SIG-M5 (cell line): ENCODE measurements around the gene LMTK2.

Source experiments
- DNase-seq: peaks from one replicate; lab custom pipeline; 2025; lab: John Stamatoyannopoulos, UW

Gene LMTK2

GRCh38 chr7:98137134-98137825 is 30.6 kb downstream of the LMTK2 start:
- no peak for DNase-seq

DNA sequence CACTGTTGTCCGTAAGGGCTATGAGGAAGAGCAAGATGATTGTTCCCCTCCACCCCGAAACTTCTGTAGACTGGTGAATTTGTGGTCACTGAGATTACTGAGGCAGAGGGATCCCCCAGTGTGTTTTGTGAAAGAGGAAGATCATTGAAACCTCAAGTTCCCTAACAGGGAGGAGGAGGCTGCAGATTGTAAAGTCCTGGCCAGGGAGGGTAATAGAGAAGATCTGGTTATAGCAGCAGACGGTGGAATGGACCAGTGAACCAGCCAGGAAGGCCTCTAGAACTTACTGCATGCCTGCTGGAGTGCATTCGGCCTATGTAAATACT is 31.1 kb downstream of the LMTK2 start:
- DNase-seq = peak; percentile 75

DNA sequence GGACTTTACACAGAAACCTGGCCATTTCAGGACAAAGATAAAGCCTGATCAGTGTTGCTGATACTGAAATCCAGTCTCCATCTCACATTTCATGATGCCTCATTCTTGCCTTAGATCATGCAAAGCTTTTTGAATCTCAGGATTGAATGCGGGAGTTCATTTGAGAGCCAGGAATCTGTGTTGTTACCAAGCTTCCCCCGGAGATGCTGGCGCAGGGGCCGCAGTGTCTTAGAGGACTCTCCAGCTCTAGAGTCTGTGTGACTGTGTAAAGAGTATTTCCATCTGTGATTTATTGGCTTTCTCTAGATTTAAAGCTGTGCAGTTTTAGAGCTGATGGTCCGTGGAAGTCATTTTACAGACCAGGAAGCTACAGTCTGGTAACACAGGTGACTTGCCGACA is 32.0 kb downstream of the LMTK2 start:
- no peak for DNase-seq

GRCh38 chr7:98142658-98143057 is 36.0 kb downstream of the LMTK2 start:
- DNase-seq = no peak

DNA sequence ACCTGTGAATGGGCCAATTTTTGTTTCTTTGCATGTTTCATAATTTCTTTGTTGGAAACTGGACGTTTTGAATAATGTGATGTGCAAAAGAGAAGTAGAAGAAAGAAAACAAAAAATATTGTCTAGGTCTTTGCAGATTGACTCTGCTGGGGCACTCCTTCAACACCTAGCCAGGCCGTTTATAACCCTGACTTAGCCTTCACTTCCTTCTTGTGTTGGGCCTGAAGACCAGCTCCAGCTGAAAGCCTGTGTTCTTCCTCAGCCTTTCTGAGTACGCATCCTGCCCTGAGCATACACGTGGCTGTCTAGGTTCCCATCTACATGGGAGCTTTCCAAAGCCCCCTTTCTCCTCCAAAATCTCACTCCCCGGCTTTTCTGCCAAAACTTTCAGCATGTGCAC is 41.9 kb downstream of the LMTK2 start:
- DNase-seq = no peak

DNA sequence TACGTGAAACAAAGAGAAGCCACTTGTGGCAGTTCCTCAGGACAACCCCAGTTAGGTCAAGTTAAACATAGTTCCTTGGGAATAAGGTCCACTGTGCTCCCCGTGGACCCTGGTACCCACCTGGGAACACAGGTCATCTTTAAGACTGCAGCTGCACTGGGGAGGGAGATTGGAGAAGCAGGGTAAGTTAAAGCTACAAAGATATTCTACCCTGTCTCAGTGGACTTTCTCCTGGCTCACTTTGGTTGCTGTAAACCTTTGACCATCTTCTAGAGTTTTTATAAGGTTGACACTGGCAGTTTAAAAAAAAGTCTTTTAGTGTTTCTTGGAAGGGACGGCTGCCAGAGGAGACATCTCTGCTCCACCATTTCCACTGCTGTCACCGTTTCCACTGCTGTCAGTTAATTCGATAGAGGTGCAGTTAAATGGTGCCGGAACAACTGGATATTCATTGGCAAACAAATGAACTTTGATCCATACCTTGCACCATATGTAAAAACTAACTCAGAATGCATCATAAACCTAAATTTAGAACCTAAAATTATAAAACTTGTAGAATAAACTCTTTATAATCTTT is 42.5 kb downstream of the LMTK2 start:
- DNase-seq = no peak

DNA sequence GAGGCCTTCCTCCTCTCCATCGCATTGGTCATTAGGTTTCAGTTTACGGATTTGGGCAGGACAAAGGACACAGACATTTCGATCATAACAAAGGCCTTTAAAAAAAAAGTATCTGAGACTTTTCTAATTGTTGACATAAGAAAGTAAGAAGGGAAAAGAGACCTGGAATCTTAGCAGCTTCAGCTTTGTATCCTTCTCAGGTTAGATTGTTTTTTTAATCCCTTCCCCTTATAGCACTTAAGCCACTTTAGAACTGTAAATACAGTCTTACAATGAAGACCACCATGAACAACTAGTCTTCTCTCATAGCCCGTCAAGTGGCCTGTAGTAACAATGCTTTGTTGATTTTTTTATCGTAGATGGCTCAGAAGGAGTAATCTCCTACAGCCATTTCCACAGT is 45.2 kb downstream of the LMTK2 start:
- no peak for DNase-seq

GRCh38 chr7:98156700-98157099 is 50.0 kb downstream of the LMTK2 start:
- DNase-seq = no peak

DNA sequence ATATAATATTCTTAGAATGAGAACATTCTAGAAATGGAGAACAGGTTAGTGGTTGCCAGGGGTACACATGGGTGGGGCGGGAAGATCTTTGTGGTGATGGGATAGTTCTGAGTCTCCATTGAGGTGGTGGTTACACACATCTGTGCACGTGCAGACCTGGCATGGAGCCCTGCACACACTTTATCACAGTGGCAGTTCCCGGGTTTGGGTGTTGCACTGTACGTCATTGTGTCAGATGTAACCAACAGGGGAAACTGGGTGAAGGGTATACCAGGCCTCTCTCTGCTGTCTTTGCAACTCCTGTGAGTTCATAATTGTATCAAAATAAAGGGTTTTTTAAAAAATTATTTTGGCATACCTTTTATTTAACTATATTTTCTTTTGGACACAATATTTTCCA is 51.1 kb downstream of the LMTK2 start:
- DNase-seq = no peak

DNA sequence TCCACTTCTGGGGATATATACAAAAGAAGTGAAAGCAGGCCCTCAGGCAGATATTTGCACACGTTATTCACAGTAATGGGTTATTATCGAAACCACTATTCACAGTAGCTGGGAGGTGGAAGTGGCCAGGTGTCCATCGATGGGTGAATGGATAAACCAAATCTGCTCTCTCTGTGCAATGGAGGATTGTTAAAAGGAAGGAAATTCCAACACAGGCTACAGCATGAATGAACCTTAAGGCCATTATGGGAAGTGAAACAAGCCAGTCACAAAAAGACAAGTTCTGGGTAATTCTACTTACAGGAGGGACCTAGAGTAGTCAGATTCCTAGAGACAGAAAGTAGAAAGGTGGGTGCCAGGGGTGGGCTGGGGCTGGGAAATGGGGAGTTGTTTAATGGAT is 56.1 kb downstream of the LMTK2 start:
- DNase-seq = no peak

DNA sequence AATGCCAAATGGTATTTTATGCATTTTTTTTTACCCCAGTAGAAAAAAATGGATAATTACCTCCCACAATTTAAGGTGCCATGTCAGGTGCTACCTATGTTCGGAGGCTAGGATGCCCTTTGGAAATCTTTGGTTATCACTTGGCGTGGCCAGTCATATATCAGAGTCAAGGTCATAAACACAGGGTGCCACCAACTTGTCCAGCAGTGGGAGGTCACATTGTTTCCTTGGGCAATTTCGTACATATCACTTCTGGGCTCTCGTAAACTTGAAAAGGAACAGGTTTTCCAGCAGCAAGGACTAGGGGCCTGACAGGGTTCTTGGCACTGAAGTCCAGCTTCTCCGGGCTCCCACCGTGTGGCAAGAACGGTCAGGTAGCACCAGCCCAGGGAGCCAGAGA is 56.6 kb downstream of the LMTK2 start:
- no peak for DNase-seq

DNA sequence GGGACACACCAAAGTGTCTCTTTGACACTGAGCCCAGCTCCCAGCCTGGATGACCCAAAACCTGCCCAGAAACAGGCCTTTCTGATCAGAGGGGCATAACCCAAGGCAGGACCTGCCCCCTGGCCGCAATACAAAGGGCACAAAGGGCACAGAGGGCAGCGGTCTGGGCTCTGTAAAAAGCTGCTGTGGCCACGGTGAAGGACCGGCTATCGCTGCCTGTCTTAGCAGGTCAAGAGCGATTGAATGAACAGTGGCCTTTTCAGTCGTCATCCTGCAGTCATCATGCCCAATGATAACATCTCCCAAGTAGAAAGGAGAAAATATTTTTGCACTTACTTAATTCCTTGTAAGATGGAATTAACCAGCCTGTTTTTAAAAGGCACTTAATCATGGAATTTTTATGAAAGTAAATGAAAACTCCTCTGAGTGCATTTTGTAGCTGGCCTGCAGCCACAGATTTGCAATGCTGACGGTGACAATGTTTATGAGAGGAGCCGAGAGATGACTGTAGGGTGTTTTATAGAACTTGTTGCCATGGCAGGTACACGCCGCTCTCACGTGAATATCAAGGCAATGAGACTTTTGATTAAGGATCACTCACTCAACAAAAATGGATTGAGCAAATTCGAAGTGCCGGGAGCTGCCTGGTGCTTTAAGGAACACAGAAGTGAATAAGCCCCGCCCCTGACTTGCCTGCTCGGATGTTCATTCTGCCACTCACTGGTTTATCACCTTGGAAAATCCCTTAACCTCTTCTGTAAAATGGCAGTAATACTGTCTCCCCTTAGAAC is 57.2 kb downstream of the LMTK2 start:
- no peak for DNase-seq

DNA sequence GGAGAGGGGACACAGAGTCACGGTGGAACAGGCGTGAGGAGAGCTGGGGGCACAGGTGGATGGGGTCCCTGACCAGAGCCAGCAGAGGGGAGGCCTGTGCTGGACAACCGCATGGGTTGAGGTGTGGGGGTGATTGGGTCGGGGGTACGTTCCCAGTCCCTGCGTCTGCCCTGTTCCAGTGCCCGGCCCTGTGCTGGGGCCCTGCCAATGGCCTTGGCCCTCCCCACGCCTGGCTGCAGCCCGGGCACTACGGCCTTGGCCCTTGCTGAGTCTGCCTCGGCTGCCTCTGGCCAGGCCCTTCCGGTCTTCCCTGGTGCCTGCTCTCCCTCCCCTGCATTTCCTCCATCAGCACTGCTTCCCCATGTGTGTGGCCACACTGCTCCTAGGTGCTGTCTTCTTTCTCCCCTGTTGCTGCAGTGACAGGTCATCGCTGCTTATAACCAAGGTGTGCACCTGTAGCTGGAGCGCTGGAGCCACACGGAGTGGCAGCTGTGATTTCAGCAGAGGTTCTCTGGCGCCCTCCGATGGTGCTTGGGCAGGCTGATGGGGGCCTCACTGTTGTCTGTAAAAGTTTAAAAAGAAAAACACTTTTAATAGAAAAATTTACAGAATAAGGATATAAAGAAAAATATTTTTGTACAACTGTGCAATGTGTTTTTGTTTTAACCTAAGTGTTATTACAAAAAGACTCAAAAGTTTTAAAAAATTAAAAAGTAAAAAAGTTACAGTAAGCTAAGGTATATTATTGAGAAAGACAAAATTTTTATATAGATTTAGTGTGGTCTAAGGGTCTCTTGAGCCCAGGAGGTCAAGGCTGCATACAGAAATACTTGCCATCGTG is 59.4 kb downstream of the LMTK2 start:
- no peak for DNase-seq

DNA sequence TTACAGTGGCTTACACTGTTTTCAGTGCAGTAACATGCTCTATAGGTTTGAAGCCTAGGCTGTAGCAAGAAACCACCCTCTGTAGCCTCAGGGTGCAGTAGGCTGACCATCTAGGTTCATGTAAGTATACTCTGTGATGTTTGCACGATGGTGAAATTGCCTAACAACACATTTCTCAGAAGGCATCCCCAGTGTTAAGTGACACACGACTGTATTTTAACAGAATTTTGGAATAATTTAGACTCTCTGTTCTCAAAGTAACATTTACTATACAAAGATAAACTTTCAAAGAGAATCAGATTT is 60.0 kb downstream of the LMTK2 start:
- no peak for DNase-seq

DNA sequence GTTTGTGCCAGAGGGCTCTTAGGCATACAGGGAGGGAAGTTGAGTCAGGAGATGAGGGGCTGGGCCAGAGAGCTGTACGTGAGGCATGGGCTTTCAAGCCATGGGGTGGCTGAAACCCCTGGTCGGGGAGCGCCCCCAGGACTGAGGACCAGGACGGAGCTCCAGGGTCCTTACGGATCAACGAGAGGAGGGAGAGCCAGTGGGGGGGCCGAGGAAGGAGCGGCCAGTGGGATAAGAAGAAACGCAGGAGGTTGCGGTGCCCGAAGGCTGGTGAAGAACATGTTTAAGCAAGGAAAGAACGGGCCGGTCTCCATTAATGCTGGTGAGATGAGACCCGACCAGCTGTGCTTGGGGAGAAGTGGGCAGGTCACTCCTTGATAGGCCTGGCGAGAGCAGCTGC is 61.0 kb downstream of the LMTK2 start:
- no peak for DNase-seq

DNA sequence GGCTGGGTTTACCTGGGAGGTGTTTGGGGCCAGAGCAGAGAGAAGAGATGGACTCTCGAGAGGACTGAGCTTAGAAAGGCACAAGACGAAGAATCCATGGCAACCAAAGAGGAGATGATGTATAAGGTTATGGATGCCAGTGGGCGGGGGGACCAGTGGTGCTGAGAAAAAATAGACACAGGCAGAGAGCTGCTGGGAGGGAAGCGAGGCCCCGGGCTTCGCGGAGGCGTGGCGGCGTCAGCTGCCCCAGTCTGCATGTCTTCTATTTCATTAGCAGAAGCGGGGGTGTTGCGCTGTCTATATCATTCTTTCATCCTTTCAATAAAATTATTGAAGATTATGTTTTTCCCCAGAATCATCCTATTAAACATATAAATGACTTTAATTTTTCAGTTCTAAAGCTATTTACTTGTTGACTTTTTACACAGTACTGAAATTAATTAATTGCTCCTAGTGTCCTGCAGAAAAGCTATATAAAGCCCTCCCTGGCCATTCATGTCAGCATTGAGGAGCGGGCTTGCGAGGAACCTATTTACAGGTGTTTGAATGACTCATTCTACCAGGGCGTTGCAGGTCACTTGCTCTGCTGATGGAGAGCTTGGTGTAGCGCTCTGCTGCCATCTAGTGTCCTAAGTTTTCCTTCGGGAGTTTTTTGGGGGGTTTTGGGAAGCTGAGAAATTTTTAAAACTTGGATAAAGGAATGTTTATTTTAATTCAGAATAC is 61.7 kb downstream of the LMTK2 start:
- no peak for DNase-seq

DNA sequence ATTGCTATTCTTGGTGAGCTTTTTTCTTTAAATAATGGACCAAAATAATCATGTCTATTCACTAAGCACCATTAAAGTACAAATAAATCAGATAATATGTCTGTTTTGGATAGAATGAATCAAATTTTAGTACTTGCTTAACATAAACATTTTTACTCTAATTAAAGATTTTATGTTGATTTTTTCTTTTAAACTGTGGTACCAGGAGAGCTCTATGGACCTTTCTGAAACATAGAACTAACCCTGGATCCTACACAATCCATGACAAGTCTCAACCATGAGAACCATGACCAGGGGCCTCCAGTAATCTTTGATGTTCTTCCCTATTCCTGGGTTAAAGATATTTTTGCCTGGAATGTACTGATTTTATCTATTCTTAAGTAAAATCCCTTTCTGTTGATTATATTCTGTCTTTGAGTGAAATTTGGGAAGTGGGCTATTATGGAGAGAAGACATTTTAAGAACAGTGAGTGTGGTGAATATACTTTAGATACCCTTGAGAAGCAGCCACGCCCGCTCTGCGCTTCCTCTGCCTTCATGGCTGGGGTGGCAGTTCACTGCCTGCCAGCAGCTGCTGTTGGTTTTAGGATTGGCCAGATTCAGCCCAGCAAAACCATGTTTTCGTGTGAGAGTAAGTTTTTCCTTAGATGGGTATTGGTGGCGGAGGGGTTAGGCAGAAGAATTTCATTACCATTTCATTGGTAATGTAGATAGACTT is 62.4 kb downstream of the LMTK2 start:
- no peak for DNase-seq

GRCh38 chr7:98170966-98171365 is 64.3 kb downstream of the LMTK2 start:
- DNase-seq = no peak

DNA sequence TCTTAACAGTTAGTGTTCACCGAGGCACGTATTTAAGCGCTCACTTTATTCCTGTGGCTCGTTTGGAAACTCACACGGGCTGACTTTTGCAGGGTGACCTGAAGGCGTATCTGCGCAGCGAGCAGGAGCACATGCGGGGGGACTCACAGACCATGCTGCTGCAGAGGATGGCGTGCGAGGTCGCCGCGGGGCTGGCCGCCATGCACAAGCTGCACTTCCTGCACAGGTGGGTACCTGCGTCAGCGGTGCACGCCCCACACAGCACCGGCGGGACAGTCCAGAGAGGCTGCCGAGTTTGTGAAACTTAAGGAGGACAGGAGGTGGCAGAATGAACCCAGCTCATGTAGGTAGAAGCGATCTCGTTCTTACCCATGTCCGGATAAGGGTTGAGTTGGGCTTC is 64.8 kb downstream of the LMTK2 start:
- DNase-seq = no peak

GRCh38 chr7:98174334-98175259 is 67.9 kb downstream of the LMTK2 start:
- DNase-seq = no peak
